Endometrial microvascular endothelial cells (primary cell): Measurements from ENCODE around the gene GMPR2. TPM values are rescaled to one million over a fixed set of nuclear protein-coding genes. Genes with fewer than 3 reads are reported as not detected.

ENCODE experiments used
- in situ Hi-C: cut with HindIII; loops from 2 replicates; pipeline ENCODE4 v1.10.0; 2017; ENCODE audit warnings: low sequenced_read_pairs, low pct_unique_long_range_greater_than_20kb; ENCODE audit errors: inconsistent ontology term
- total RNA-seq: library from RNA; depleted of rRNA; stranded (reverse); fragments of >200 nt; gene quantifications from one replicate; pipeline ENCODE4 v1.2.3, GENCODE V29; 2015; ENCODE audit errors: inconsistent ontology term

Gene GMPR2
- total RNA-seq: 144 TPM

GRCh38 chr14:24232645-24233537 lies at the start of gene GMPR2:
Gene GMPR2 (plus strand): TSS chr14:24232929. CDS start chr14:24233254, 325 bp downstream.
- in situ Hi-C loops: no loop called here

- in situ Hi-C loops: no loop called here
Measured at GRCh38 chr14:24183014-24183481, 49.7 kb upstream of the GMPR2 start.

- in situ Hi-C loops: no loop called here
Measured at GRCh38 chr14:24184104-24184970, 48.4 kb upstream of the GMPR2 start.

GRCh38 chr14:24185026-24185425 lies 47.7 kb upstream of the GMPR2 start:
- in situ Hi-C loops: no loop called here

- in situ Hi-C loops: no loop called here
Measured at GRCh38 chr14:24185741-24186140, 47.0 kb upstream of the GMPR2 start.

- in situ Hi-C loops: no loop called here
Measured at GRCh38 chr14:24186831-24187538, 45.7 kb upstream of the GMPR2 start.

GRCh38 chr14:24187539-24187915 lies 45.2 kb upstream of the GMPR2 start:
- in situ Hi-C loops: no loop called here

- in situ Hi-C loops: no loop called here
Measured at GRCh38 chr14:24188251-24189058, 44.3 kb upstream of the GMPR2 start, which contains the start of gene IPO4. Gene IPO4 (minus strand): TSS chr14:24188816. CDS start chr14:24188787, 29 bp downstream.

GRCh38 chr14:24189059-24189375 lies 43.7 kb upstream of the GMPR2 start:
- in situ Hi-C loops: no loop called here

GRCh38 chr14:24189460-24189859 lies 43.3 kb upstream of the GMPR2 start:
- in situ Hi-C loops: no loop called here

GRCh38 chr14:24190416-24190815 lies 42.3 kb upstream of the GMPR2 start:
- in situ Hi-C loops: no loop called here

GRCh38 chr14:24192933-24193332 lies 39.8 kb upstream of the GMPR2 start:
- in situ Hi-C loops: no loop called here

- in situ Hi-C loops: no loop called here
Measured at GRCh38 chr14:24194186-24194872, 38.4 kb upstream of the GMPR2 start.

- in situ Hi-C loops: no loop called here
Measured at GRCh38 chr14:24194873-24195185, 37.9 kb upstream of the GMPR2 start.

GRCh38 chr14:24195186-24196070 lies 37.3 kb upstream of the GMPR2 start, which contains the start of gene TM9SF1:
Gene TM9SF1 (minus strand): TSS chr14:24195441. CDS start chr14:24195019, 422 bp downstream.
- in situ Hi-C loops: no loop called here

GRCh38 chr14:24196071-24197055 lies 36.4 kb upstream of the GMPR2 start:
- in situ Hi-C loops: no loop called here
